Measurements from ENCODE around the gene PPP1R3F.
"Not testable (repeated sequence)": the region's sequence is repeated elsewhere in the genome, so short reads cannot be mapped to it uniquely, and the experiment has no call there.

PPP1R3F gene

GRCh38 chrX:49322266-49322665 lies 52.7 kb downstream of the PPP1R3F start:
- DNase-seq = not testable (repeated sequence)

GRCh38 chrX:49323735-49324134 lies 54.1 kb downstream of the PPP1R3F start:
- not testable (repeated sequence) for DNase-seq

- not testable (repeated sequence) for DNase-seq
These were observed 60.8 kb downstream of the PPP1R3F start for GRCh38 chrX:49330421-49330820.

GRCh38 chrX:49331282-49331681 lies 61.7 kb downstream of the PPP1R3F start, which contains the start of gene GAGE13:
GAGE13 (plus strand) TSS chrX:49331582; CDS start chrX:49332738, 1,156 bp downstream.
- DNase-seq = not testable (repeated sequence)

GRCh38 chrX:49331841-49332240 lies 62.2 kb downstream of the PPP1R3F start:
- not testable (repeated sequence) for DNase-seq
